ENCODE data around the gene ANO1. TPM values are rescaled to one million over a fixed set of nuclear protein-coding genes. Genes with fewer than 3 reads are reported as not detected.

ANO1 gene
- total RNA-seq, 4 donors from 2014 or later: 1.1 to 27.2 (median 4.2) TPM

GRCh38 chr11:70185348-70186055 lies 107.4 kb downstream of the ANO1 start:
- Histone ChIP-seq H3K4me1 (no peaks in the 10 kb centered on the region), H3K27ac (no peak overlapping the region), H3K9me3 (no peaks in the 10 kb centered on the region), H3K36me3 (no peaks in the 10 kb centered on the region), H3K4me3 (no peak overlapping the region), H3K27me3 (no peaks in the 10 kb centered on the region)
- DNase-seq: no peak
- TF ChIP-seq CTCF (IDR thresholded peaks at IDR 0.05) (no peak), POLR2A (IDR thresholded peaks at IDR 0.05) (no peak)

- no peaks in the 10 kb centered on the region for H3K27me3 ChIP-seq
- no peaks in the 10 kb centered on the region for H3K9me3 ChIP-seq
- H3K4me3 ChIP-seq: no peak overlapping the region
- H3K27ac ChIP-seq: no peak overlapping the region
- no peaks in the 10 kb centered on the region for H3K4me1 ChIP-seq
- H3K36me3 ChIP-seq: no peaks in the 10 kb centered on the region
- DNase-seq: no peak
- TF ChIP-seq CTCF (IDR thresholded peaks at IDR 0.05) (no peak), POLR2A (IDR thresholded peaks at IDR 0.05) (no peak)
Measured at GRCh38 chr11:70186420-70186819, 108.3 kb downstream of the ANO1 start.

- no peak for DNase-seq
- Histone ChIP-seq H3K4me1 (no peaks in the 10 kb centered on the region), H3K36me3 (no peaks in the 10 kb centered on the region), H3K27ac (no peak overlapping the region), H3K27me3 (no peaks in the 10 kb centered on the region), H3K9me3 (no peaks in the 10 kb centered on the region), H3K4me3 (no peak overlapping the region)
- TF ChIP-seq POLR2A (IDR thresholded peaks at IDR 0.05) (no peak), CTCF (IDR thresholded peaks at IDR 0.05) (no peak)
Measured at GRCh38 chr11:70186936-70187335, 108.8 kb downstream of the ANO1 start.

- Histone ChIP-seq H3K9me3 (no peaks in the 10 kb centered on the region), H3K4me1 (no peaks in the 10 kb centered on the region), H3K36me3 (no peaks in the 10 kb centered on the region), H3K27ac (no peak overlapping the region), H3K27me3 (no peaks in the 10 kb centered on the region), H3K4me3 (no peak overlapping the region)
- DNase-seq: no peak
- TF ChIP-seq POLR2A (IDR thresholded peaks at IDR 0.05) (no peak), CTCF (IDR thresholded peaks at IDR 0.05) (no peak)
Measured at GRCh38 chr11:70187771-70188170, 109.7 kb downstream of the ANO1 start.

- no peak for DNase-seq
- Histone ChIP-seq H3K36me3 (no peaks in the 10 kb centered on the region), H3K9me3 (no peaks in the 10 kb centered on the region), H3K27me3 (no peaks in the 10 kb centered on the region), H3K4me1 (no peaks in the 10 kb centered on the region), H3K4me3 (no peak overlapping the region), H3K27ac (no peak overlapping the region)
- TF ChIP-seq POLR2A (IDR thresholded peaks at IDR 0.05): no peak
- TF ChIP-seq CTCF (IDR thresholded peaks at IDR 0.05): no peak
Measured at GRCh38 chr11:70189622-70190021, 111.5 kb downstream of the ANO1 start.

Data from Peyer's patch (tissue), 4 donors.